Stomach (tissue), 9 donors: ENCODE results near the gene FGD1. TPM values are rescaled to one million over a fixed set of nuclear protein-coding genes. Genes with fewer than 3 reads are reported as not detected.

Experiments used
- DNase-seq, 2 donors: peaks; one replicate each; pipeline versions ENCODE4 v3.0.0 to v3.0.0-alpha.2; 2013 to 2019
- H3K27ac ChIP-seq, 5 donors: fragments of 200-600 bp in 4 of 5; sonication (generic) in 4 of 5; one replicate each; pipeline ENCODE4 v1.5.1; 2013 to 2019; ENCODE audit warnings: mild to moderate bottlenecking in 1 of 5, moderate library complexity in 1 of 5
- H3K27me3 ChIP-seq, 3 donors: fragments of 200-600 bp; sonication (generic); one replicate each; pipeline ENCODE4 v1.5.1; 2017 to 2019; ENCODE audit warnings: mixed run types in 1 of 3
- H3K36me3 ChIP-seq, 4 donors: fragments of 200-600 bp; sonication (generic); 1 replicate in 3 of 4; 2 replicates in 1 of 4; pipeline ENCODE4 v1.5.1; 2016 to 2019
- H3K4me1 ChIP-seq, 4 donors: fragments of 200-600 bp; sonication (generic); one replicate each; pipeline ENCODE4 v1.5.1; 2016 to 2019
- H3K4me3 ChIP-seq, 4 donors: fragments of 200-600 bp; sonication (generic) in 3 of 4; one replicate each; pipeline ENCODE4 v1.5.1; 2016 to 2019; ENCODE audit warnings: mild to moderate bottlenecking in 1 of 4
- H3K9me3 ChIP-seq, 4 donors: fragments of 200-600 bp; sonication (generic); one replicate each; pipeline ENCODE4 v1.5.1; 2016 to 2019
- EP300 ChIP-seq: sonication (generic); formaldehyde crosslinking; IDR thresholded peaks from one replicate; pipeline ENCODE4 v1.6.1; 2017; ENCODE audit warnings: antibody characterized with exemption
- POLR2A ChIP-seq, 4 donors: fragments of 450-650 bp; IDR thresholded peaks; one replicate each; pipeline ENCODE4 v1.6.1; 2016; ENCODE audit warnings: antibody characterized with exemption in 4 of 4, control low read depth in 2 of 4, mild to moderate bottlenecking in 1 of 4, moderate library complexity in 1 of 4
- POLR2AphosphoS5 ChIP-seq, 3 donors: sonication (generic); formaldehyde crosslinking; IDR thresholded peaks; one replicate each; pipeline ENCODE4 v1.6.1; 2016; ENCODE audit warnings: antibody characterized with exemption in 3 of 3
- WGBS, 5 donors: extraction: QIAGEN DNeasy Blood & Tissue Kit in 3 of 5; methylation state at CpG; one replicate each; pipeline versions ENCODE4 v1.1.5 to v1.1.7; 2013 to 2018; 5-methylcytosine and 5-hydroxymethylcytosine counted together
- intact Hi-C: fragments of 100-400 bp; cut with DNase I; formaldehyde crosslinking; loops from one replicate; pipeline ENCODE4 v1.15.1; 2023; ENCODE audit warnings: low total_unique reads
- polyA plus RNA-seq, 3 donors: library from polyadenylated mRNA; stranded (reverse); fragments of 200-250 nt; gene quantifications; one replicate each; pipeline ENCODE4 v1.2.3, GENCODE V29; 2013
- total RNA-seq, 5 donors: library from RNA; depleted of rRNA; stranded (reverse); fragments of >200 nt; gene quantifications; one replicate each; pipeline versions ENCODE4 v1.1.0 to v1.2.3, GENCODE V29; 2014 to 2016
- TF ChIP-seq, protein P1 (sequence below), 7 experiments: fragments of 450-650 bp in 4 of 7; fragments of 200-600 bp in 3 of 7; sonication (generic) in 3 of 7; IDR thresholded peaks; one replicate each; pipeline ENCODE4 v1.5.1; 2016 to 2019; ENCODE audit warnings: antibody characterized with exemption in 7 of 7, control low read depth in 2 of 7, mild to moderate bottlenecking in 1 of 7
- donor health status: healthy with polysubstance abuse.
- donor health status: Bipolar disorder and iron deficiency.
- donor health status: healthy.

FGD1 gene
- total and polyA plus RNA-seq, 8 donors, result 0.76 to 15.9 (median 3.1) TPM; not detected in 1

DNA sequence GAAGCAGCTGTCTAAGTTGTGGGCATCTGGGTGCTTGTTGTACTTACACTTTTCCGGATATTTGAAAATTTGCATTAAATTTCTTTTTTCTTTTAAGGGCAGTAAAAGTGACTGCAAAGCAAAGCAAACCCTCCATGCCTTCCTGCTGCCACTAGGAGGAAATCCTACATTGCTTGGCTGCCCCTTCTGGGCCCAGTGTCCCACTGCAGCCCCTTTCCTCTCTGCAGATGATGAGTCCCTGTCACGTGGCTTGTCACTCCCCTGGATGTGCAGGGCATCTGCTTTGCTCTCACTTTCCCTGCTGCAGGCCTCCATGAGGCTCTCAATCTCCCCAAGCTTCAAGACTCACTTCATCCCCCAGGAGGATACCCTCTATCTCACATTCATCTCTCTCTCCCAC lies 43.1 kb downstream of the FGD1 start:
- Histone ChIP-seq H3K9me3 (no peaks in the 10 kb centered on the region), H3K27me3 (no peaks in the 10 kb centered on the region), H3K36me3 (peaks cover 0 to 44% (median 26%) of the 10 kb centered on the region in 4 donors), H3K4me3 (no peak overlapping the region), H3K27ac (no peak overlapping the region), H3K4me1 (no peaks in the 10 kb centered on the region)
- DNase-seq, result peak in 1 of 2 donors; percentile 19
- TF ChIP-seq, protein P1, sequence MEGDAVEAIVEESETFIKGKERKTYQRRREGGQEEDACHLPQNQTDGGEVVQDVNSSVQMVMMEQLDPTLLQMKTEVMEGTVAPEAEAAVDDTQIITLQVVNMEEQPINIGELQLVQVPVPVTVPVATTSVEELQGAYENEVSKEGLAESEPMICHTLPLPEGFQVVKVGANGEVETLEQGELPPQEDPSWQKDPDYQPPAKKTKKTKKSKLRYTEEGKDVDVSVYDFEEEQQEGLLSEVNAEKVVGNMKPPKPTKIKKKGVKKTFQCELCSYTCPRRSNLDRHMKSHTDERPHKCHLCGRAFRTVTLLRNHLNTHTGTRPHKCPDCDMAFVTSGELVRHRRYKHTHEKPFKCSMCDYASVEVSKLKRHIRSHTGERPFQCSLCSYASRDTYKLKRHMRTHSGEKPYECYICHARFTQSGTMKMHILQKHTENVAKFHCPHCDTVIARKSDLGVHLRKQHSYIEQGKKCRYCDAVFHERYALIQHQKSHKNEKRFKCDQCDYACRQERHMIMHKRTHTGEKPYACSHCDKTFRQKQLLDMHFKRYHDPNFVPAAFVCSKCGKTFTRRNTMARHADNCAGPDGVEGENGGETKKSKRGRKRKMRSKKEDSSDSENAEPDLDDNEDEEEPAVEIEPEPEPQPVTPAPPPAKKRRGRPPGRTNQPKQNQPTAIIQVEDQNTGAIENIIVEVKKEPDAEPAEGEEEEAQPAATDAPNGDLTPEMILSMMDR (IDR thresholded peaks at IDR 0.05), result no peak
- TF ChIP-seq POLR2AphosphoS5 (IDR thresholded peaks at IDR 0.05) (no peak), POLR2A (IDR thresholded peaks at IDR 0.05) (no peak), EP300 (no peak)
- intact Hi-C loops, result no loop called here
- 38 to 63% (median 56%) methylated on average over 2 of the region's 2 CpGs for WGBS, 5 donors

DNA sequence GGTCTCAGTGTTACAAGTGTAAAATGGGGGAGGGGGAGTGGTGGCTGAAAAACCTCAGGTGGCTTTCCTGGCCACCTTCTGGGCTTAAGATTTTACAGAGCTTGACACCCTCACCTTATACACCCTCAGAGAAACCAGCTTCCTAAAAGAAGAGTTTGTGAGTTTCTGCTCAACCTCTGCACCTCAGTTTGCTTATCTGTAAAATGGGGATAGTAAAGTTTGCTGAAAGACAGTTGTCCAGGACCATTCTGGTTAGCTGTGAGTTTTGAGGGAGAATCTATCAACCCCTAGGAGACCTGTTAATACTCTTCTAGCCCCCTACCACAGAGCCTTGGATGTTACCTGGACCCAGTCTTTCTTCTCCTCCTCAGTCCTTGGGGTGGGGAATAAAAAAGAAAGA lies 46.1 kb downstream of the FGD1 start:
- no peak overlapping the region for H3K4me3 ChIP-seq
- H3K27me3 ChIP-seq, result no peaks in the 10 kb centered on the region
- peaks cover 0 to 51% (median 33%) of the 10 kb centered on the region in 4 donors for H3K36me3 ChIP-seq
- H3K9me3 ChIP-seq, result no peaks in the 10 kb centered on the region
- TF ChIP-seq EP300, result no peak
- TF ChIP-seq POLR2A (IDR thresholded peaks at IDR 0.05), result no peak
- TF ChIP-seq, protein P1 (IDR thresholded peaks at IDR 0.05), result no peak
- no peak for TF ChIP-seq POLR2AphosphoS5 (IDR thresholded peaks at IDR 0.05)
- no peaks in the 10 kb centered on the region for H3K4me1 ChIP-seq
- intact Hi-C loops, result no loop called here
- H3K27ac ChIP-seq, result no peak overlapping the region
- no peak for DNase-seq

DNA sequence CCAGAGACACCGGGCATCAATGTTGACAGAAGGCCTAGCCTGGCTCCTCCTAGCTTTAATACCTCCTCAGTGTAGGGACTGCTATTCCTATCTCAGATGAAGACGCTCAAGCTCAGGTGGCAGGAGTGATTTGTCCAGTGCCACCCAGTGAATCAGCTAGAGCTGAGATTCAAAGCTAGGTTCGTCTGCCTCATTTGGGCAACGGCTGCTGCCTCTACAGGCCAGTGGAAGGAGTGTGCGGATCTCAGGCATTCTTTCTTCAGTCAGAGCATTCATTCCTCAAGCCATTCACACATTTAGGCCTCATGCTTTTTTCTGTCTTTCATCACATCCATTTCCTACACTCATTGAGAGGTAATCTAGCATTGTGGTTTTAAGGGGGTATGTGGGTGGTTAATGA lies 48.6 kb downstream of the FGD1 start:
- intact Hi-C loops, result no loop called here
- no peak for DNase-seq
- Histone ChIP-seq H3K9me3 (no peaks in the 10 kb centered on the region), H3K27me3 (no peaks in the 10 kb centered on the region), H3K4me1 (peaks cover 0 to 1% (median 0%) of the 10 kb centered on the region in 4 donors), H3K4me3 (no peak overlapping the region), H3K36me3 (peaks cover 0 to 60% (median 48%) of the 10 kb centered on the region in 4 donors), H3K27ac (no peak overlapping the region)
- TF ChIP-seq POLR2A (IDR thresholded peaks at IDR 0.05) (no peak), POLR2AphosphoS5 (IDR thresholded peaks at IDR 0.05) (no peak), EP300 (no peak)
- TF ChIP-seq, protein P1 (IDR thresholded peaks at IDR 0.05), result no peak
- 63 to 68% (median 67%) methylated on average over 4 to 5 of the region's 5 CpGs for WGBS, 5 donors

DNA sequence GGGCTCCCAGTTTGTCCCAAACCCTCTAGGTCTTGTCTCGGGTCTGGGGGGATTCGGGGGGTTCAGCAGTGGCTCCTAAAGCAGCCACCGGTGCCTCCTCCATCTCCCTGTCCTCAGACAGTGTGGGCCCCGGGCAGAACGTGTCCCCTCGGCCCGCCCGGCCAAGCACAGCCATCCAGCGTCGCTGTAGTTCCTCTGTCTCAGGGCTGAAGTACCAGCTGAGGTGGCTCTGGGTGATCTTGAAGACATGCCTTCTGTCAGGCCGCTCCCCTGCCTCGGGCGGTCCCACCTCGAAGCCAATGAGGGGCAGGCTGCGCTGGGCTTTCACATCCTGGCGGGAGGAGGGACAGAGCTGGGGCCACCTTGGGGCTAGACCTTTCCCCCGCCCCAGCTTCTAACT lies 50.0 kb downstream of the FGD1 start:
- Histone ChIP-seq H3K9me3 (no peaks in the 10 kb centered on the region), H3K27me3 (no peaks in the 10 kb centered on the region), H3K36me3 (peaks cover 0 to 60% (median 45%) of the 10 kb centered on the region in 4 donors), H3K4me1 (peaks cover 5 to 15% (median 13%) of the 10 kb centered on the region in 4 donors), H3K27ac (no peak overlapping the region), H3K4me3 (no peak overlapping the region)
- WGBS, 5 donors, result 74 to 89% (median 83%) methylated on average over 3 to 17 of the region's 17 CpGs
- no peak for TF ChIP-seq EP300
- no peak for TF ChIP-seq POLR2A (IDR thresholded peaks at IDR 0.05)
- no peak for TF ChIP-seq POLR2AphosphoS5 (IDR thresholded peaks at IDR 0.05)
- TF ChIP-seq, protein P1 (IDR thresholded peaks at IDR 0.05), result no peak
- intact Hi-C loops, result no loop called here
- no peak for DNase-seq
